Omental fat pad (tissue), 4 donors: Measurements from ENCODE around the gene MYPN. TPM values are rescaled to one million over a fixed set of nuclear protein-coding genes. Genes with fewer than 3 reads are reported as not detected.

Experiments used
- ATAC-seq: fragments of 150-250 bp; one replicate; pipeline ENCODE4 v1.9.1; 2016; ENCODE audit warnings: mild to moderate bottlenecking, moderate library complexity; ENCODE audit not compliant: low FRiP score
- DNase-seq: peaks from one replicate; pipeline ENCODE4 v3.0.0-alpha.2; 2019; ENCODE audit warnings: low spot score
- CTCF ChIP-seq, 3 donors: fragments of 450-650 bp; IDR thresholded peaks; one replicate each; pipeline ENCODE4 v1.5.1; 2016 to 2017; ENCODE audit warnings: antibody characterized with exemption in 3 of 3, mild to moderate bottlenecking in 3 of 3, moderate library complexity in 2 of 3
- total RNA-seq, 4 donors: library from RNA; depleted of rRNA; stranded (reverse); fragments of >200 nt; gene quantifications; one replicate each; pipeline ENCODE4 v1.1.0, GENCODE V29; 2016

Gene MYPN, protein sequence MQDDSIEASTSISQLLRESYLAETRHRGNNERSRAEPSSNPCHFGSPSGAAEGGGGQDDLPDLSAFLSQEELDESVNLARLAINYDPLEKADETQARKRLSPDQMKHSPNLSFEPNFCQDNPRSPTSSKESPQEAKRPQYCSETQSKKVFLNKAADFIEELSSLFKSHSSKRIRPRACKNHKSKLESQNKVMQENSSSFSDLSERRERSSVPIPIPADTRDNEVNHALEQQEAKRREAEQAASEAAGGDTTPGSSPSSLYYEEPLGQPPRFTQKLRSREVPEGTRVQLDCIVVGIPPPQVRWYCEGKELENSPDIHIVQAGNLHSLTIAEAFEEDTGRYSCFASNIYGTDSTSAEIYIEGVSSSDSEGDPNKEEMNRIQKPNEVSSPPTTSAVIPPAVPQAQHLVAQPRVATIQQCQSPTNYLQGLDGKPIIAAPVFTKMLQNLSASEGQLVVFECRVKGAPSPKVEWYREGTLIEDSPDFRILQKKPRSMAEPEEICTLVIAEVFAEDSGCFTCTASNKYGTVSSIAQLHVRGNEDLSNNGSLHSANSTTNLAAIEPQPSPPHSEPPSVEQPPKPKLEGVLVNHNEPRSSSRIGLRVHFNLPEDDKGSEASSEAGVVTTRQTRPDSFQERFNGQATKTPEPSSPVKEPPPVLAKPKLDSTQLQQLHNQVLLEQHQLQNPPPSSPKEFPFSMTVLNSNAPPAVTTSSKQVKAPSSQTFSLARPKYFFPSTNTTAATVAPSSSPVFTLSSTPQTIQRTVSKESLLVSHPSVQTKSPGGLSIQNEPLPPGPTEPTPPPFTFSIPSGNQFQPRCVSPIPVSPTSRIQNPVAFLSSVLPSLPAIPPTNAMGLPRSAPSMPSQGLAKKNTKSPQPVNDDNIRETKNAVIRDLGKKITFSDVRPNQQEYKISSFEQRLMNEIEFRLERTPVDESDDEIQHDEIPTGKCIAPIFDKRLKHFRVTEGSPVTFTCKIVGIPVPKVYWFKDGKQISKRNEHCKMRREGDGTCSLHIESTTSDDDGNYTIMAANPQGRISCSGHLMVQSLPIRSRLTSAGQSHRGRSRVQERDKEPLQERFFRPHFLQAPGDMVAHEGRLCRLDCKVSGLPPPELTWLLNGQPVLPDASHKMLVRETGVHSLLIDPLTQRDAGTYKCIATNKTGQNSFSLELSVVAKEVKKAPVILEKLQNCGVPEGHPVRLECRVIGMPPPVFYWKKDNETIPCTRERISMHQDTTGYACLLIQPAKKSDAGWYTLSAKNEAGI (N-terminal part only)
- not detected for total RNA-seq

DNA sequence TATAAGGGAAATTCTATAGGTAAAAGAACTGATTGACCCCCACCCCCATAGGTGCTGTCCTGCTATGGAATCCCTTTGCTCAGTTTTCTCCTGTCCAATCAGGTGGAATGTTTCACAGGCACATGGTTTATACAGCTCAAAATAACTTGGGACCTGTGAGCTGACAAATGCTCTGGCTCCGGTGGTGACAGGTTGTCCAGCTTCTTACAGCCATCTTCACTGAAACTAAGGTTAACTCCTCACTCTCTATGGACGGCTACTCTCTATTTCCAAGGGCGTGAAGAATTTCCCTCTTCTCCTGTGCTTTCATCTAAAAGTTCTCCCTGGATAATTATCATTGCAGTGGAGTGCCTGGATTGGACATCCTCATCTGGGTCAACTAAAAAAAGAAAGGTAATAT lies at the start of gene MYPN:
MYPN (plus strand) TSS at position 158 of the 400 bp plus-strand sequence. CDS start 11,951 bp downstream, outside the sequence.
- TF ChIP-seq CTCF (IDR thresholded peaks at IDR 0.05) = no peak
- DNase-seq = no peak
- ATAC-seq = no peak

DNA sequence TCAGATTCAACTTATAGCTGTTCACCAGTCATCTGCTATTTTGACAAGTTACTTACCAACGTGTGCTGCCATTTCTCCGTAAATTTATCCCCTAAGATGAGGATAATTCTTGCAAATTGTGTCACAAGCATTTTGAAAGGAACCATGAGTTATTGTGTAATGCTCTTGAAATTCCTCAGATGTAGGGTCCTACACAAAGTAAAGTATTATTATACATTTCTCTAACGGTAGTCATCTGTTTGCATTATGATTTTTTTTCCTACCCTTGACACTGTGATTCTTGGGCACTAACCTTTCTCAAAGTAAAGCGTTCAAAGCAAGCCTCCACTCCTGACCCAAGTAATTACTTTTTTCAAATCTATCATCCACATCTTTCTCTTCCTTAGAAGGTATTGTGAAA lies 42.3 kb upstream of the MYPN start:
- ATAC-seq (no peak), DNase-seq (no peak)
- TF ChIP-seq CTCF (IDR thresholded peaks at IDR 0.05) = no peak

DNA sequence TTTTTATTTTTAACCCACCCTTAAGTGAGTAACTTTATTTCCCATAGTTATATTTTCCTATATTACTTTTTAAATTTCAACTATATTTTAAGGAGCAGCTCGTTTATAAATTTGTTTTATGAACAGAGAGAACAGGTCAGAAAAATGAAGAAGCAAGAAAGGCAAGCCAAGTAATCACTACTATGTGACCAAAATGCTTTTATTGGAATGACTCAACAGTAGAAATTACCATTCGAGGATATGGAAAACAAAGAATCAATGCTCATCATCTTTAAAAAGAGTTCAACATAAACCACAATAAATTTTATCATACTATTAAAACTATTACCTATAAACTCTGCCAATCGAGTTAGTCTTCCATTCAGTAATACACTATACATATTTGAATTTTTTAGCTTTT lies 41.8 kb upstream of the MYPN start:
- TF ChIP-seq CTCF (IDR thresholded peaks at IDR 0.05) = no peak
- DNase-seq (no peak), ATAC-seq (no peak)

DNA sequence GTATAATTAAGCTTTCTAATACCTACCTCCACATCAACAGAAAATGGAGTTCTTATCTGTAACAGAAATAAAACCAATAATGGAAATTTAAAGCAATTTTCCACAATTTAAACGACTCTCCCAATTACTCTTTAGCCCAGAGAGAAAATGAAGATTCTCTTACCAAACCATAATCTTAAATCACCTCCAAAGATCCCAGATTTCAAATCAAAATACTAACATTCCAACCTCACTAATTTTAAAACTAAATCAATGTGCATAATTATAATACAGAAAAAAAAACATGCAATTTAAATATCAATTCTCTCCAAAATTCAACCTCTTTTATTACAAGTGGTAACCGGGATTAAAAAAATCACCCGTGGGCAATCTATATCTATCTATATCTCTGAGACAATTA lies 35.7 kb upstream of the MYPN start:
- no peak for DNase-seq
- TF ChIP-seq CTCF (IDR thresholded peaks at IDR 0.05) = no peak
- no peak for ATAC-seq

DNA sequence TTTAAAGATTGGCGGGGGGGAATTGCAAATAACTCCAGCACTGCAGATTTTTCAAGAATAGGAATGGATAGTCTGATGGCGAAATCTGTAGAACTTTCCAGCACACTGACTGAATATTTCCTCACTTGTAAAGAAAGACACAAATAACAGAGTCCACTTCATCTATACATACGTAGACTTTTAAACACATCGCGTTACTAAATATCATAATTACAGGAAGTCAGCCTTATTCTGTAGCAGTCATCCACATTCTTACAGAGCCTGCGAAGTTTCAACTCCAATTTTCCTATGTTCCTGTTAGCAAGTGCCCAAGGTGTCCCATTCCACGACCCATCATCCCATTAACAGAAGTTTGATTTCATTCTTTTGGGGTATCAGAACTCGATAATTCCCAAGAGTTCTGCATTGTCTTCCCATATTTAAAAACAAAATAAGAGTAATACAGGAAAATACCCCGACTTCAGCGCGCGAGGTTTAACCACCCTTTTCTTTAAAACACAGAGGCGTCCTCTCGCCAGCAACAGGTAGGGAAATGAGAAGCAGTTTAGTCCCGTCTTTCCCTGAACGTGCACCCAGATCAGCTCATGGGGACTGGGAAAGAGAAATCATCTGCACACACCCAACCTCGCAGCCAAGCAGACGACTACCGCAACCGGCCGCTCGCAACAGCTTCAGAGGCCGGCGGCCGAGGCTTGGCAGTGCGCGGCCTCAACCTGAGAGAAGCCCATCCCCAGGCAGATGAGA lies 35.1 kb upstream of the MYPN start:
- ATAC-seq (no peak), DNase-seq (no peak)
- no peak for TF ChIP-seq CTCF (IDR thresholded peaks at IDR 0.05)
